WTC11 (cell line): ENCODE data around the gene RDH11. TPM values are rescaled to one million over a fixed set of nuclear protein-coding genes. Genes with fewer than 3 reads are reported as not detected.

Source experiments
- ATAC-seq: fragments of 200-7000 bp; cut with Tn5 transposase; 2 replicates; pipeline ENCODE4 v1.10.0; 2021; ENCODE audit warnings: mild to moderate bottlenecking, moderate library complexity
- CTCF ChIA-PET: fragments of 300-600 bp; sonication (Branson Sonifier 250); formaldehyde crosslinking; loops from one replicate; lab custom pipeline; 2021; ENCODE audit warnings: antibody characterized with exemption; lab: Charles Lee
- POLR2A ChIA-PET: fragments of 350-600 bp; sonication (Branson Sonifier 250); formaldehyde crosslinking; loops from one replicate; lab custom pipeline; 2021; ENCODE audit warnings: antibody characterized with exemption; lab: Charles Lee
- DNase-seq: peaks from one replicate; pipeline ENCODE4 v3.0.0; 2021; ENCODE audit warnings: low spot score
- H3K27ac Mint-ChIP-seq: 2 replicates; pipeline ENCODE4 v1.8.0; 2021; ENCODE audit warnings: mixed read lengths
- H3K27me3 Mint-ChIP-seq: 2 replicates; pipeline ENCODE4 v1.8.0; 2021; ENCODE audit warnings: low read depth, mild to moderate bottlenecking, moderate library complexity, mixed read lengths
- H3K36me3 Mint-ChIP-seq: 2 replicates; pipeline ENCODE4 v1.8.0; 2021; ENCODE audit warnings: mixed read lengths
- H3K4me1 Mint-ChIP-seq: 2 replicates; pipeline ENCODE4 v1.8.0; 2022; ENCODE audit warnings: mixed read lengths
- H3K4me3 Mint-ChIP-seq: 2 replicates; pipeline ENCODE4 v1.8.0; 2021; ENCODE audit warnings: mild to moderate bottlenecking, moderate library complexity, mixed read lengths
- H3K9me3 Mint-ChIP-seq: 2 replicates; pipeline ENCODE4 v1.8.0; 2021; ENCODE audit warnings: mixed read lengths
- ATF1 ChIP-seq: sonication (generic); formaldehyde crosslinking; IDR thresholded peaks from 2 replicates; pipeline ENCODE4 v1.8.1; 2023; ENCODE audit warnings: mild to moderate bottlenecking, moderate library complexity, missing genetic modification reagents
- CBFB ChIP-seq: sonication (generic); formaldehyde crosslinking; IDR thresholded peaks from 2 replicates; pipeline ENCODE4 v1.8.1; 2022; ENCODE audit warnings: mild to moderate bottlenecking, low read depth, missing genetic modification reagents
- ESRRA ChIP-seq: sonication (generic); formaldehyde crosslinking; IDR thresholded peaks from 2 replicates; pipeline ENCODE4 v1.8.1; 2022; ENCODE audit warnings: mild to moderate bottlenecking, missing genetic modification reagents, borderline replicate concordance
- FOXP1 ChIP-seq: sonication (generic); formaldehyde crosslinking; IDR thresholded peaks from 2 replicates; pipeline ENCODE4 v1.8.0; 2022; ENCODE audit warnings: missing genetic modification reagents, mild to moderate bottlenecking, moderate library complexity, borderline replicate concordance
- NR2C2 ChIP-seq: sonication (generic); formaldehyde crosslinking; IDR thresholded peaks from 2 replicates; pipeline ENCODE4 v1.8.0; 2022; ENCODE audit warnings: mild to moderate bottlenecking, missing genetic modification reagents
- OVOL2 ChIP-seq: fragments of 250-450 bp; sonication (Bioruptor Pico); IDR thresholded peaks from 2 replicates; pipeline ENCODE4 v1.9.0; 2021; ENCODE audit warnings: mild to moderate bottlenecking, borderline replicate concordance
- TP53 ChIP-seq: sonication (generic); formaldehyde crosslinking; IDR thresholded peaks from 2 replicates; pipeline ENCODE4 v1.8.1; 2023; ENCODE audit warnings: mild to moderate bottlenecking, missing genetic modification reagents
- ZNF219 ChIP-seq: sonication (generic); formaldehyde crosslinking; IDR thresholded peaks from 2 replicates; pipeline ENCODE4 v1.8.0; 2023; ENCODE audit warnings: missing genetic modification reagents, mild to moderate bottlenecking, borderline replicate concordance
- total RNA-seq: library from RNA; stranded (reverse); gene quantifications from 3 replicates; pipeline ENCODE4 v1.2.3, GENCODE V29; 2021
- TF ChIP-seq, protein P1 (sequence below): sonication (generic); formaldehyde crosslinking; IDR thresholded peaks from 2 replicates; pipeline ENCODE4 v1.8.0; 2022; ENCODE audit warnings: missing genetic modification reagents
- TF ChIP-seq, protein P2 (sequence below): sonication (generic); formaldehyde crosslinking; IDR thresholded peaks from 2 replicates; pipeline ENCODE4 v1.8.1; 2022; ENCODE audit warnings: mild to moderate bottlenecking, missing genetic modification reagents, moderate library complexity, borderline replicate concordance
- TF ChIP-seq, protein P3 (sequence below): sonication (generic); formaldehyde crosslinking; IDR thresholded peaks from 2 replicates; pipeline ENCODE4 v1.8.1; 2023; ENCODE audit warnings: mild to moderate bottlenecking, missing genetic modification reagents
- TF ChIP-seq, protein P4 (sequence below): sonication (generic); formaldehyde crosslinking; IDR thresholded peaks from 2 replicates; pipeline ENCODE4 v1.8.1; 2022; ENCODE audit warnings: missing genetic modification reagents, borderline replicate concordance
- TF ChIP-seq, protein P5 (sequence below): sonication (generic); formaldehyde crosslinking; conservative IDR thresholded peaks from 2 replicates; pipeline ENCODE4 v1.8.1; 2023; ENCODE audit warnings: mild to moderate bottlenecking, low read depth, missing genetic modification reagents, moderate library complexity
- TF ChIP-seq, protein P6 (sequence below): sonication (generic); formaldehyde crosslinking; IDR thresholded peaks from 2 replicates; pipeline ENCODE4 v1.8.0; 2022; ENCODE audit warnings: mild to moderate bottlenecking, missing genetic modification reagents
- TF ChIP-seq, protein P7 (sequence below): sonication (generic); formaldehyde crosslinking; IDR thresholded peaks from 2 replicates; pipeline ENCODE4 v1.8.0; 2023; ENCODE audit warnings: mild to moderate bottlenecking, missing genetic modification reagents
- TF ChIP-seq, protein P8 (sequence below): sonication (generic); formaldehyde crosslinking; IDR thresholded peaks from 2 replicates; pipeline ENCODE4 v1.8.1; 2022; ENCODE audit warnings: mild to moderate bottlenecking, moderate library complexity, missing genetic modification reagents
- TF ChIP-seq, protein P9 (sequence below): fragments of 250-450 bp; sonication (Bioruptor Pico); IDR thresholded peaks from 2 replicates; pipeline ENCODE4 v2.1.2; 2022; ENCODE audit warnings: mild to moderate bottlenecking, moderate library complexity

The RDH11 gene
- total RNA-seq, 1 experiment from 2014 or later = 103 TPM

DNA sequence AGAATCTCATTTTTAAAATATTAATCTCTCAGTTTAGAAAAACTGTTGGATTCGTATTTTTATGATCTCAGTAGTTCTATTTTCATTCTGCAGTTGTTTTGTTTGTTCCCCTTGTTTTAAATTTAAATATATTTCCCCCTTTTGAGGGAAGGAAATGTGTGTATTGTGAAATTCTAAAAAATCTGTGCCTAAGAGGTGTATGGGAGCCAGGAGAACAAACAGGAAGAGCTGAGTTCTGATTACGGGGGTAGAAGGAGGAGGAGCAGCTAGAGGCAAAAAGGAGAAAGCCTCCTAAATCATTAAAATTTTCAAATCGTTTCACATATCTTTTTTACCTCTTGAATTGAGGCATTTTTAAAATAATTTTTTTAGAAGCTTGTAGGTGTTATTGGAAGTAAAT is 8.4 kb upstream of the RDH11 start:
- no peak overlapping the region for H3K4me3 Mint-ChIP-seq
- H3K9me3 Mint-ChIP-seq = peaks cover 18% of the 10 kb centered on the region
- ChIA-PET CTCF (interaction anchor here (0.6 to 3.7 kb wide), 58 partner anchors 9 to 344 kb away, joined by 3 to 75 read pairs (median 5); partner anchors contain the start of genes ARG2, ATP6V1D, PIGH and RDH11), POLR2A (interaction anchor here (1.0 to 1.9 kb wide), 3 partner anchors 9 to 85 kb away, joined by 3 to 20 read pairs (median 4); partner anchors contain the start of gene RDH11)
- H3K27ac Mint-ChIP-seq = no peak overlapping the region
- ATAC-seq (no peak), DNase-seq (no peak)
- H3K27me3 Mint-ChIP-seq = no peaks in the 10 kb centered on the region
- H3K4me1 Mint-ChIP-seq = 0 out of 2 replicates have a peak, but pooled peaks cover 3% of the 10 kb centered on the region
- H3K36me3 Mint-ChIP-seq = peaks cover 8% of the 10 kb centered on the region
- TF ChIP-seq TP53 (CRISPR knock-in tag) (no peak), CBFB (no peak), ZNF219 (no peak), ATF1 (CRISPR knock-in tag) (no peak), FOXP1 (no peak), ESRRA (CRISPR knock-in tag) (no peak), NR2C2 (CRISPR knock-in tag) (no peak), OVOL2 (CRISPR knock-in tag) (no peak)
- TF ChIP-seq, protein P1, sequence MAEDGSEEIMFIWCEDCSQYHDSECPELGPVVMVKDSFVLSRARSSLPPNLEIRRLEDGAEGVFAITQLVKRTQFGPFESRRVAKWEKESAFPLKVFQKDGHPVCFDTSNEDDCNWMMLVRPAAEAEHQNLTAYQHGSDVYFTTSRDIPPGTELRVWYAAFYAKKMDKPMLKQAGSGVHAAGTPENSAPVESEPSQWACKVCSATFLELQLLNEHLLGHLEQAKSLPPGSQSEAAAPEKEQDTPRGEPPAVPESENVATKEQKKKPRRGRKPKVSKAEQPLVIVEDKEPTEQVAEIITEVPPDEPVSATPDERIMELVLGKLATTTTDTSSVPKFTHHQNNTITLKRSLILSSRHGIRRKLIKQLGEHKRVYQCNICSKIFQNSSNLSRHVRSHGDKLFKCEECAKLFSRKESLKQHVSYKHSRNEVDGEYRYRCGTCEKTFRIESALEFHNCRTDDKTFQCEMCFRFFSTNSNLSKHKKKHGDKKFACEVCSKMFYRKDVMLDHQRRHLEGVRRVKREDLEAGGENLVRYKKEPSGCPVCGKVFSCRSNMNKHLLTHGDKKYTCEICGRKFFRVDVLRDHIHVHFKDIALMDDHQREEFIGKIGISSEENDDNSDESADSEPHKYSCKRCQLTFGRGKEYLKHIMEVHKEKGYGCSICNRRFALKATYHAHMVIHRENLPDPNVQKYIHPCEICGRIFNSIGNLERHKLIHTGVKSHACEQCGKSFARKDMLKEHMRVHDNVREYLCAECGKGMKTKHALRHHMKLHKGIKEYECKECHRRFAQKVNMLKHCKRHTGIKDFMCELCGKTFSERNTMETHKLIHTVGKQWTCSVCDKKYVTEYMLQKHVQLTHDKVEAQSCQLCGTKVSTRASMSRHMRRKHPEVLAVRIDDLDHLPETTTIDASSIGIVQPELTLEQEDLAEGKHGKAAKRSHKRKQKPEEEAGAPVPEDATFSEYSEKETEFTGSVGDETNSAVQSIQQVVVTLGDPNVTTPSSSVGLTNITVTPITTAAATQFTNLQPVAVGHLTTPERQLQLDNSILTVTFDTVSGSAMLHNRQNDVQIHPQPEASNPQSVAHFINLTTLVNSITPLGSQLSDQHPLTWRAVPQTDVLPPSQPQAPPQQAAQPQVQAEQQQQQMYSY (CRISPR knock-in tag) = no peak
- TF ChIP-seq, protein P2, sequence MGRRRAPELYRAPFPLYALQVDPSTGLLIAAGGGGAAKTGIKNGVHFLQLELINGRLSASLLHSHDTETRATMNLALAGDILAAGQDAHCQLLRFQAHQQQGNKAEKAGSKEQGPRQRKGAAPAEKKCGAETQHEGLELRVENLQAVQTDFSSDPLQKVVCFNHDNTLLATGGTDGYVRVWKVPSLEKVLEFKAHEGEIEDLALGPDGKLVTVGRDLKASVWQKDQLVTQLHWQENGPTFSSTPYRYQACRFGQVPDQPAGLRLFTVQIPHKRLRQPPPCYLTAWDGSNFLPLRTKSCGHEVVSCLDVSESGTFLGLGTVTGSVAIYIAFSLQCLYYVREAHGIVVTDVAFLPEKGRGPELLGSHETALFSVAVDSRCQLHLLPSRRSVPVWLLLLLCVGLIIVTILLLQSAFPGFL = no peak
- TF ChIP-seq, protein P3, sequence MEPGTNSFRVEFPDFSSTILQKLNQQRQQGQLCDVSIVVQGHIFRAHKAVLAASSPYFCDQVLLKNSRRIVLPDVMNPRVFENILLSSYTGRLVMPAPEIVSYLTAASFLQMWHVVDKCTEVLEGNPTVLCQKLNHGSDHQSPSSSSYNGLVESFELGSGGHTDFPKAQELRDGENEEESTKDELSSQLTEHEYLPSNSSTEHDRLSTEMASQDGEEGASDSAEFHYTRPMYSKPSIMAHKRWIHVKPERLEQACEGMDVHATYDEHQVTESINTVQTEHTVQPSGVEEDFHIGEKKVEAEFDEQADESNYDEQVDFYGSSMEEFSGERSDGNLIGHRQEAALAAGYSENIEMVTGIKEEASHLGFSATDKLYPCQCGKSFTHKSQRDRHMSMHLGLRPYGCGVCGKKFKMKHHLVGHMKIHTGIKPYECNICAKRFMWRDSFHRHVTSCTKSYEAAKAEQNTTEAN = no peak
- TF ChIP-seq, protein P4, sequence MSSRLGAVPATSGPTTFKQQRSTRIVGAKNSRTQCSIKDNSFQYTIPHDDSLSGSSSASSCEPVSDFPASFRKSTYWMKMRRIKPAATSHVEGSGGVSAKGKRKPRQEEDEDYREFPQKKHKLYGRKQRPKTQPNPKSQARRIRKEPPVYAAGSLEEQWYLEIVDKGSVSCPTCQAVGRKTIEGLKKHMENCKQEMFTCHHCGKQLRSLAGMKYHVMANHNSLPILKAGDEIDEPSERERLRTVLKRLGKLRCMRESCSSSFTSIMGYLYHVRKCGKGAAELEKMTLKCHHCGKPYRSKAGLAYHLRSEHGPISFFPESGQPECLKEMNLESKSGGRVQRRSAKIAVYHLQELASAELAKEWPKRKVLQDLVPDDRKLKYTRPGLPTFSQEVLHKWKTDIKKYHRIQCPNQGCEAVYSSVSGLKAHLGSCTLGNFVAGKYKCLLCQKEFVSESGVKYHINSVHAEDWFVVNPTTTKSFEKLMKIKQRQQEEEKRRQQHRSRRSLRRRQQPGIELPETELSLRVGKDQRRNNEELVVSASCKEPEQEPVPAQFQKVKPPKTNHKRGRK (CRISPR knock-in tag) = no peak
- TF ChIP-seq, protein P5, sequence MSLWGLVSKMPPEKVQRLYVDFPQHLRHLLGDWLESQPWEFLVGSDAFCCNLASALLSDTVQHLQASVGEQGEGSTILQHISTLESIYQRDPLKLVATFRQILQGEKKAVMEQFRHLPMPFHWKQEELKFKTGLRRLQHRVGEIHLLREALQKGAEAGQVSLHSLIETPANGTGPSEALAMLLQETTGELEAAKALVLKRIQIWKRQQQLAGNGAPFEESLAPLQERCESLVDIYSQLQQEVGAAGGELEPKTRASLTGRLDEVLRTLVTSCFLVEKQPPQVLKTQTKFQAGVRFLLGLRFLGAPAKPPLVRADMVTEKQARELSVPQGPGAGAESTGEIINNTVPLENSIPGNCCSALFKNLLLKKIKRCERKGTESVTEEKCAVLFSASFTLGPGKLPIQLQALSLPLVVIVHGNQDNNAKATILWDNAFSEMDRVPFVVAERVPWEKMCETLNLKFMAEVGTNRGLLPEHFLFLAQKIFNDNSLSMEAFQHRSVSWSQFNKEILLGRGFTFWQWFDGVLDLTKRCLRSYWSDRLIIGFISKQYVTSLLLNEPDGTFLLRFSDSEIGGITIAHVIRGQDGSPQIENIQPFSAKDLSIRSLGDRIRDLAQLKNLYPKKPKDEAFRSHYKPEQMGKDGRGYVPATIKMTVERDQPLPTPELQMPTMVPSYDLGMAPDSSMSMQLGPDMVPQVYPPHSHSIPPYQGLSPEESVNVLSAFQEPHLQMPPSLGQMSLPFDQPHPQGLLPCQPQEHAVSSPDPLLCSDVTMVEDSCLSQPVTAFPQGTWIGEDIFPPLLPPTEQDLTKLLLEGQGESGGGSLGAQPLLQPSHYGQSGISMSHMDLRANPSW = no peak
- TF ChIP-seq, protein P6, sequence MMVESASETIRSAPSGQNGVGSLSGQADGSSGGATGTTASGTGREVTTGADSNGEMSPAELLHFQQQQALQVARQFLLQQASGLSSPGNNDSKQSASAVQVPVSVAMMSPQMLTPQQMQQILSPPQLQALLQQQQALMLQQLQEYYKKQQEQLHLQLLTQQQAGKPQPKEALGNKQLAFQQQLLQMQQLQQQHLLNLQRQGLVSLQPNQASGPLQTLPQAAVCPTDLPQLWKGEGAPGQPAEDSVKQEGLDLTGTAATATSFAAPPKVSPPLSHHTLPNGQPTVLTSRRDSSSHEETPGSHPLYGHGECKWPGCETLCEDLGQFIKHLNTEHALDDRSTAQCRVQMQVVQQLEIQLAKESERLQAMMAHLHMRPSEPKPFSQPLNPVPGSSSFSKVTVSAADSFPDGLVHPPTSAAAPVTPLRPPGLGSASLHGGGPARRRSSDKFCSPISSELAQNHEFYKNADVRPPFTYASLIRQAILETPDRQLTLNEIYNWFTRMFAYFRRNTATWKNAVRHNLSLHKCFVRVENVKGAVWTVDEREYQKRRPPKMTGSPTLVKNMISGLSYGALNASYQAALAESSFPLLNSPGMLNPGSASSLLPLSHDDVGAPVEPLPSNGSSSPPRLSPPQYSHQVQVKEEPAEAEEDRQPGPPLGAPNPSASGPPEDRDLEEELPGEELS = no peak
- TF ChIP-seq, protein P7, sequence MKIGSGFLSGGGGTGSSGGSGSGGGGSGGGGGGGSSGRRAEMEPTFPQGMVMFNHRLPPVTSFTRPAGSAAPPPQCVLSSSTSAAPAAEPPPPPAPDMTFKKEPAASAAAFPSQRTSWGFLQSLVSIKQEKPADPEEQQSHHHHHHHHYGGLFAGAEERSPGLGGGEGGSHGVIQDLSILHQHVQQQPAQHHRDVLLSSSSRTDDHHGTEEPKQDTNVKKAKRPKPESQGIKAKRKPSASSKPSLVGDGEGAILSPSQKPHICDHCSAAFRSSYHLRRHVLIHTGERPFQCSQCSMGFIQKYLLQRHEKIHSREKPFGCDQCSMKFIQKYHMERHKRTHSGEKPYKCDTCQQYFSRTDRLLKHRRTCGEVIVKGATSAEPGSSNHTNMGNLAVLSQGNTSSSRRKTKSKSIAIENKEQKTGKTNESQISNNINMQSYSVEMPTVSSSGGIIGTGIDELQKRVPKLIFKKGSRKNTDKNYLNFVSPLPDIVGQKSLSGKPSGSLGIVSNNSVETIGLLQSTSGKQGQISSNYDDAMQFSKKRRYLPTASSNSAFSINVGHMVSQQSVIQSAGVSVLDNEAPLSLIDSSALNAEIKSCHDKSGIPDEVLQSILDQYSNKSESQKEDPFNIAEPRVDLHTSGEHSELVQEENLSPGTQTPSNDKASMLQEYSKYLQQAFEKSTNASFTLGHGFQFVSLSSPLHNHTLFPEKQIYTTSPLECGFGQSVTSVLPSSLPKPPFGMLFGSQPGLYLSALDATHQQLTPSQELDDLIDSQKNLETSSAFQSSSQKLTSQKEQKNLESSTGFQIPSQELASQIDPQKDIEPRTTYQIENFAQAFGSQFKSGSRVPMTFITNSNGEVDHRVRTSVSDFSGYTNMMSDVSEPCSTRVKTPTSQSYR (CRISPR knock-in tag) = no peak
- TF ChIP-seq, protein P8, sequence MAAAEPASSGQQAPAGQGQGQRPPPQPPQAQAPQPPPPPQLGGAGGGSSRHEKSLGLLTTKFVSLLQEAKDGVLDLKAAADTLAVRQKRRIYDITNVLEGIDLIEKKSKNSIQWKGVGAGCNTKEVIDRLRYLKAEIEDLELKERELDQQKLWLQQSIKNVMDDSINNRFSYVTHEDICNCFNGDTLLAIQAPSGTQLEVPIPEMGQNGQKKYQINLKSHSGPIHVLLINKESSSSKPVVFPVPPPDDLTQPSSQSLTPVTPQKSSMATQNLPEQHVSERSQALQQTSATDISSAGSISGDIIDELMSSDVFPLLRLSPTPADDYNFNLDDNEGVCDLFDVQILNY (CRISPR knock-in tag) = no peak
- TF ChIP-seq, protein P9, sequence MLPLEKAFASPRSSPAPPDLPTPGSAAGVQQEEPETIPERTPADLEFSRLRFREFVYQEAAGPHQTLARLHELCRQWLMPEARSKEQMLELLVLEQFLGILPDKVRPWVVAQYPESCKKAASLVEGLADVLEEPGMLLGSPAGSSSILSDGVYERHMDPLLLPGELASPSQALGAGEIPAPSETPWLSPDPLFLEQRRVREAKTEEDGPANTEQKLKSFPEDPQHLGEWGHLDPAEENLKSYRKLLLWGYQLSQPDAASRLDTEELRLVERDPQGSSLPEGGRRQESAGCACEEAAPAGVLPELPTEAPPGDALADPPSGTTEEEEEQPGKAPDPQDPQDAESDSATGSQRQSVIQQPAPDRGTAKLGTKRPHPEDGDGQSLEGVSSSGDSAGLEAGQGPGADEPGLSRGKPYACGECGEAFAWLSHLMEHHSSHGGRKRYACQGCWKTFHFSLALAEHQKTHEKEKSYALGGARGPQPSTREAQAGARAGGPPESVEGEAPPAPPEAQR (CRISPR knock-in tag) = no peak
